Measurements from ENCODE around the gene COQ10A. TPM values are rescaled to one million over a fixed set of nuclear protein-coding genes. Genes with fewer than 3 reads are reported as not detected.

Gene COQ10A
- total RNA-seq, 2 experiments from 2014 or later = 15.3 to 17.1 TPM

DNA sequence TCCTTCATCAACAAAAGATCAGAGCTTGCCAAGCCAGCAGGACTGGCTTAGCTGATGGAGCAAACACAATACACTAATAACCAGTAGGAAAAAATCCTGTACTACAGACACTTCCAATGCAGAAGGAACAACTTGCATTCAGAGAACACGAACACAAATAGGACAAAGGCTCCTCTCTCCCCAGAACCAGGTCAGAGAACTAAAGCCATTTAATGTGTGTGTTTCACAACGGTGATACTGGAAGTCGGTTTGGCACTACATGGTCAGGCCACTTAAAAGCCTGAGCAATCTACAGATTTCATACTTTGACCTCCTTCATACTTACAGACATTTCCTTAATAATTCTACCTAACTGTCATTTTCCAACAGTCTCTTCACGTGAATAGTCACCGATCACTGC lies 27.1 kb downstream of the COQ10A start:
- DNase-seq = no peak
- H3K9me3 Mint-ChIP-seq = no peaks in the 10 kb centered on the region
- peaks cover 41% of the 10 kb centered on the region for H3K36me3 Mint-ChIP-seq (ENCODE audit: low read depth)
- peaks cover 65% of the 10 kb centered on the region for H3K4me1 Mint-ChIP-seq
- H3K27ac Mint-ChIP-seq = no peak overlapping the region
- H3K4me3 Mint-ChIP-seq = no peak overlapping the region
- CTCF ChIA-PET = interaction anchor here (1.3 kb wide), 1 partner anchor 34 kb away, joined by 3 read pairs; no protein-coding TSS in a partner anchor
- POLR2A ChIA-PET = no interaction called here
- H3K27me3 Mint-ChIP-seq = no peaks in the 10 kb centered on the region

GRCh38 chr12:56296295-56296694 lies 29.6 kb downstream of the COQ10A start:
- DNase-seq = no peak
- peaks cover 60% of the 10 kb centered on the region for H3K4me1 Mint-ChIP-seq

DNA sequence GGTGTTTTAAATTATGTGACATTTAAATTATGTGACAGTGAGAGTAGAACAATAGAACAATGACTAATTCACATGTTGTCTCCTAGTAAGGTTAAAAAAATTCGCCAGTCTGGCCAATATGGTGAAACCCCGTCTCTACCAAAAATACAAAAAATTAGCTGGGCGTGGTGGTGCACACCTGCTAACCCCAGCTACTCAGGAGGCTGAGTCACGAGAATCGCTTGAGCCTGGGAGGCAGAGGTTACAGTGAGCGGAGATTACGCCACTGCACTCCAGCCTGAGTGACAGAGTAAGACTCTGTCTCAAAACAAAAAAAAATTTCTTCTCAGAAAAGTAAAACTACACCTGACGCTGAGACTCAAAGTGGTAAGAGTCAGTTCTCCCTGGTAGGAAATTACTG lies 30.7 kb downstream of the COQ10A start:
- Mint-ChIP-seq H3K4me3 (no peak overlapping the region), H3K27me3 (no peaks in the 10 kb centered on the region), H3K9me3 (no peaks in the 10 kb centered on the region), H3K27ac (peak overlapping the region; percentile 11), H3K4me1 (peaks cover 60% of the 10 kb centered on the region), H3K36me3 (ENCODE audit: low read depth) (peaks cover 24% of the 10 kb centered on the region)
- DNase-seq = no peak
- POLR2A ChIA-PET = no interaction called here
- CTCF ChIA-PET = interaction anchor here (1.5 to 2.3 kb wide), 4 partner anchors 8 to 77 kb away, joined by 3 to 8 read pairs (median 4); partner anchors contain the start of gene CNPY2

More at GRCh38 chr12:56296295-56296694, 29.6 kb downstream of the COQ10A start:
- H3K9me3 Mint-ChIP-seq = no peaks in the 10 kb centered on the region
- H3K27ac Mint-ChIP-seq = peak overlapping the region; percentile 76
- no peaks in the 10 kb centered on the region for H3K27me3 Mint-ChIP-seq
- CTCF ChIA-PET = interaction anchor here (0.6 to 1.8 kb wide), 4 partner anchors 14 to 78 kb away, joined by 3 to 5 read pairs (median 3); partner anchors contain the start of gene ANKRD52
- no peak overlapping the region for H3K4me3 Mint-ChIP-seq
- H3K36me3 Mint-ChIP-seq (ENCODE audit: low read depth) = peaks cover 28% of the 10 kb centered on the region
- POLR2A ChIA-PET = no interaction called here

DNA sequence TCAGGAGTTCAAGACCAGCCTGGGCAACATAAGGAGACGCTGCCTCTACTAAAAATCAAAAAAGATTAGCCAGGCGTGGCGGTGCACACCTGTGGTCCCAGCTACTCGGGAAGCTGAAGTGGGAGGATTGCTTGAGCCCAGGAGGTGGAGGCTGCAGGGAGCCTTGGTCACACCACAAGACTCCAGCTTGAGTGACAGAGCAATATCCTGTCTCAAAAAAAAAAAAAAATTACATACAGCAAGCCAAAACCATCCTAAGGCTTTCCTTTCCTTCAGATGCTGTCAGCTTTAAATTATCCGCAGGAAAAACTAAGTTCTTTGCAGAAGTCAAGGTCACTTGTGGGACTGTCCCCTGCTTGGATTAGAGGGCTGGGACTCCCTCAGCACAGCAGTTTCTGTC lies 32.1 kb downstream of the COQ10A start:
- POLR2A ChIA-PET = interaction anchor here (0.6 kb wide), 1 partner anchor 14 kb away, joined by 3 read pairs; no protein-coding TSS in a partner anchor
- H3K27me3 Mint-ChIP-seq = no peaks in the 10 kb centered on the region
- no peaks in the 10 kb centered on the region for H3K9me3 Mint-ChIP-seq
- H3K27ac Mint-ChIP-seq = peak overlapping the region; percentile 97
- H3K4me1 Mint-ChIP-seq = peaks cover 57% of the 10 kb centered on the region
- CTCF ChIA-PET = interaction anchor here (0.7 to 2.3 kb wide), 9 partner anchors 10 to 134 kb away, joined by 3 to 8 read pairs (median 5); partner anchors contain the start of genes CNPY2 and RNF41
- peaks cover 22% of the 10 kb centered on the region for H3K36me3 Mint-ChIP-seq (ENCODE audit: low read depth)
- DNase-seq = no peak
- H3K4me3 Mint-ChIP-seq = peak overlapping the region; percentile 89

- Mint-ChIP-seq H3K4me3 (peak overlapping the region; percentile 89), H3K36me3 (ENCODE audit: low read depth) (peaks cover 22% of the 10 kb centered on the region)
- DNase-seq = peak; percentile 47
Measured at GRCh38 chr12:56299308-56299852, 32.6 kb downstream of the COQ10A start.

GRCh38 chr12:56299853-56300643 lies 33.3 kb downstream of the COQ10A start, which contains the start of gene CS:
TSS of gene CS (minus strand) at chr12:56300330. CDS start at chr12:56300201, 129 bp downstream.
- peaks cover 24% of the 10 kb centered on the region for H3K36me3 Mint-ChIP-seq (ENCODE audit: low read depth)
- H3K27me3 Mint-ChIP-seq = no peaks in the 10 kb centered on the region
- H3K9me3 Mint-ChIP-seq = no peaks in the 10 kb centered on the region
- ChIA-PET POLR2A (no interaction called here), CTCF (interaction anchor here (0.6 to 1.9 kb wide), 4 partner anchors 11 to 110 kb away, joined by 3 to 5 read pairs (median 4); partner anchors contain the start of gene ANKRD52)
- peaks cover 51% of the 10 kb centered on the region for H3K4me1 Mint-ChIP-seq
- peak; percentile 99 for DNase-seq
- peak within 1 kb of the TSS; percentile 89 for H3K4me3 Mint-ChIP-seq
- peak within 1 kb of the TSS; percentile 97 for H3K27ac Mint-ChIP-seq

More at GRCh38 chr12:56299308-56299852, 32.6 kb downstream of the COQ10A start:
- Mint-ChIP-seq H3K27ac (peak overlapping the region; percentile 97), H3K27me3 (no peaks in the 10 kb centered on the region), H3K4me1 (peaks cover 53% of the 10 kb centered on the region), H3K9me3 (no peaks in the 10 kb centered on the region)
- ChIA-PET POLR2A (no interaction called here), CTCF (interaction anchor here (1.0 to 2.3 kb wide), 7 partner anchors 12 to 109 kb away, joined by 3 to 8 read pairs (median 5); partner anchors contain the start of genes ANKRD52, CNPY2 and RNF41)

- CTCF ChIA-PET = interaction anchor here (0.6 kb wide), 1 partner anchor 45 kb away, joined by 3 read pairs; no protein-coding TSS in a partner anchor
- no peaks in the 10 kb centered on the region for H3K27me3 Mint-ChIP-seq
- peak overlapping the region; percentile 89 for H3K4me3 Mint-ChIP-seq
- POLR2A ChIA-PET = no interaction called here
- no peak for DNase-seq
- peaks cover 51% of the 10 kb centered on the region for H3K4me1 Mint-ChIP-seq
- no peaks in the 10 kb centered on the region for H3K9me3 Mint-ChIP-seq
- H3K36me3 Mint-ChIP-seq (ENCODE audit: low read depth) = peaks cover 24% of the 10 kb centered on the region
- H3K27ac Mint-ChIP-seq = peak overlapping the region; percentile 97
Measured at GRCh38 chr12:56300644-56301464, 34.1 kb downstream of the COQ10A start.

DNA sequence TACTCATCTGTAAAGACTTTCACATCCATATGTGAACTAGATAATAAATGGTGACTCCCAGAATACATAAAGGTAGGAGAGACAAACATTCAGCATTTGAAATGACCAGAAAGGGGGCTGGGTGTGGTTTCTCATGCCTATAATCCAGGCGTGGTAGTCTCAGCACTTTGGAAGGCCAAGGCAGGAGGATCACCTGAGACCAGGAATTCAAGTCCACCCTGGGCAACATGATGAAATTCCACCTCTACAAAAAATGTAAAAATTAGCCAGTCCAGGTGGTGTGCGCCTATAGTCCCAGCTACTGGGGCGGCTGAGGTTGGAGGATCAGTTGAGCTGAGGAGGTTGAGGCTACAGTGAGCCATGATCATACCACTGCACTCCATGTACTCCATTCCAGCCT lies 37.5 kb downstream of the COQ10A start:
- CTCF ChIA-PET = interaction anchor here (1.4 to 1.7 kb wide), 2 partner anchors 9 to 115 kb away, joined by 3 to 5 read pairs; partner anchors contain the start of gene SMARCC2
- H3K4me1 Mint-ChIP-seq = peaks cover 20% of the 10 kb centered on the region
- no peaks in the 10 kb centered on the region for H3K9me3 Mint-ChIP-seq
- POLR2A ChIA-PET = no interaction called here
- no peak for DNase-seq
- H3K27ac Mint-ChIP-seq = no peak overlapping the region
- no peak overlapping the region for H3K4me3 Mint-ChIP-seq
- H3K27me3 Mint-ChIP-seq = no peaks in the 10 kb centered on the region
- peaks cover 9% of the 10 kb centered on the region for H3K36me3 Mint-ChIP-seq (ENCODE audit: low read depth)

GRCh38 chr12:56304872-56305590 lies 38.3 kb downstream of the COQ10A start:
- no peak overlapping the region for H3K27ac Mint-ChIP-seq
- DNase-seq = no peak
- ChIA-PET CTCF (interaction anchor here (0.6 to 1.7 kb wide), 5 partner anchors 8 to 523 kb away, joined by 3 to 5 read pairs (median 3); partner anchors contain the start of gene SMARCC2), POLR2A (no interaction called here)
- peaks cover 19% of the 10 kb centered on the region for H3K4me1 Mint-ChIP-seq
- no peaks in the 10 kb centered on the region for H3K9me3 Mint-ChIP-seq
- H3K36me3 Mint-ChIP-seq (ENCODE audit: low read depth) = peaks cover 15% of the 10 kb centered on the region
- H3K27me3 Mint-ChIP-seq = no peaks in the 10 kb centered on the region
- no peak overlapping the region for H3K4me3 Mint-ChIP-seq

DNA sequence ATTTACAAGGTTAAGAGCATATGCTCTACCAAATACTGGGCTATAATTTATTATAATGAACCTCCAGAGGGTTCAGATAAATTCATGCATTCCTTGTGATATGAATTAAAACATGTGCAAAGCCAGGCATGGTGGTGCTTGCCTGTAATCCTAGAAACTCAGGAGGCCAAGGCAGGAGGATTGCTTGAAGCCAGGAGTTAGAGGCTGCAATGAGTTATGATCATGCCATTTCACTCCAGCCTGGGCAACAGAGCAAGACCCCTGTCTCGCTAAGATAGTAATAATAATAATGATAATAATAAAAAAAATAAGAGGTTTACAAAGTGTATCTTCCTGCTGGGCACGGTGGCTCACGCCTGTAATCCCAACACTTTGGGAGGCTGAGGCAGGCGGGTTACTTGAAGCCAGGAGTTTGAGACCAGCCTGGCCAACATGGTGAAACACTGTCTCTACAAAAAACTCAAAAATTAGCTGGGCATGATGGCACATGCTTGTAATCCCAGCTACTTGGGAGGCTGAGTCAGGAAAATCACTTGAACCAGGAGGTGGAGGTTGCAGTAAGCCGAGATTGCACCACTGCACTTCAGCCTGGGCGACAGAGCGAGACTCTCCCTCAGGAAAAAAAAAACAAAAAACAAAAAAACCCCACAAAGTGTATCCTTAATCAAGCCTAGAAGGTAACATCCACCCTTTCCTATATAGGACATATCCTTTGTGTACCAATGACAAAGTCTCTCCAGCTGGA lies 40.7 kb downstream of the COQ10A start:
- Mint-ChIP-seq H3K27me3 (no peaks in the 10 kb centered on the region), H3K9me3 (no peaks in the 10 kb centered on the region), H3K36me3 (ENCODE audit: low read depth) (peaks cover 25% of the 10 kb centered on the region), H3K4me3 (no peak overlapping the region), H3K27ac (no peak overlapping the region), H3K4me1 (peaks cover 2% of the 10 kb centered on the region)
- DNase-seq = no peak
- POLR2A ChIA-PET = no interaction called here
- CTCF ChIA-PET = interaction anchor here (1.2 to 1.5 kb wide), 3 partner anchors 8 to 50 kb away, joined by 3 to 4 read pairs (median 3); partner anchors contain the start of gene CNPY2

- no peak for DNase-seq
- Mint-ChIP-seq H3K4me3 (no peak overlapping the region), H3K27me3 (no peaks in the 10 kb centered on the region), H3K9me3 (no peaks in the 10 kb centered on the region), H3K36me3 (ENCODE audit: low read depth) (peaks cover 25% of the 10 kb centered on the region), H3K4me1 (peaks cover 2% of the 10 kb centered on the region), H3K27ac (no peak overlapping the region)
- ChIA-PET CTCF (interaction anchor here (0.8 to 1.5 kb wide), 4 partner anchors 10 to 155 kb away, joined by 3 to 5 read pairs (median 4); partner anchors contain the start of gene RNF41), POLR2A (no interaction called here)
Measured at GRCh38 chr12:56308714-56309113, 42.0 kb downstream of the COQ10A start.

Data from activated CD4-positive, alpha-beta T cell treated with anti-CD3 and anti-CD28 coated beads, Interleukin-2, amount 10 ng/mL, durations not matched to agents 7 days and 5 days (primary cell).